Tibial nerve (tissue), 4 donors: ENCODE data around the gene GRAP. TPM values are rescaled to one million over a fixed set of nuclear protein-coding genes. Genes with fewer than 3 reads are reported as not detected.

ENCODE experiments used
- DNase-seq, 2 donors: peaks; one replicate each; pipeline ENCODE4 v3.0.0-alpha.2; 2019; ENCODE audit warnings: low spot score in 2 of 2
- H3K27ac ChIP-seq, 4 donors: fragments of 200-600 bp; sonication (generic) in 3 of 4; one replicate each; pipeline ENCODE4 v1.5.1; 2017 to 2019; ENCODE audit warnings: mild to moderate bottlenecking in 1 of 4
- H3K27me3 ChIP-seq, 2 donors: fragments of 200-600 bp; sonication (generic) in 1 of 2; one replicate each; pipeline versions ENCODE4 v1.5.1 to v1.6.0; 2017 to 2019
- H3K36me3 ChIP-seq, 3 donors: fragments of 200-600 bp; sonication (generic); one replicate each; pipeline ENCODE4 v1.5.1; 2018 to 2019
- H3K4me1 ChIP-seq, 4 donors: fragments of 200-600 bp; sonication (generic) in 3 of 4; one replicate each; pipeline ENCODE4 v1.5.1; 2017 to 2019
- H3K4me3 ChIP-seq, 4 donors: fragments of 200-600 bp; sonication (generic) in 3 of 4; one replicate each; pipeline ENCODE4 v1.5.1; 2017 to 2019; ENCODE audit warnings: mild to moderate bottlenecking in 1 of 4, moderate library complexity in 1 of 4
- H3K9me3 ChIP-seq, 4 donors: fragments of 200-600 bp; sonication (generic) in 3 of 4; one replicate each; pipeline ENCODE4 v1.5.1; 2017 to 2019
- EP300 ChIP-seq, 2 donors: sonication (generic); formaldehyde crosslinking; IDR thresholded peaks; one replicate each; pipeline ENCODE4 v1.6.1; 2017; ENCODE audit warnings: antibody characterized with exemption in 2 of 2, mild to moderate bottlenecking in 1 of 2
- POLR2A ChIP-seq, 2 donors: fragments of 450-650 bp; IDR thresholded peaks; one replicate each; pipeline ENCODE4 v1.6.1; 2017; ENCODE audit warnings: antibody characterized with exemption in 2 of 2, mild to moderate bottlenecking in 2 of 2, moderate library complexity in 2 of 2
- WGBS, 2 donors: methylation state at CpG; one replicate each; pipeline ENCODE4 v1.1.5; 2018; 5-methylcytosine and 5-hydroxymethylcytosine counted together
- total RNA-seq, 4 donors: library from RNA; depleted of rRNA; stranded (reverse); fragments of >200 nt; gene quantifications; one replicate each; pipeline ENCODE4 v1.1.0, GENCODE V29; 2016
- TF ChIP-seq, protein P1 (sequence below), 5 experiments: fragments of 200-600 bp in 3 of 5; fragments of 450-650 bp in 2 of 5; sonication (generic) in 3 of 5; IDR thresholded peaks; one replicate each; pipeline ENCODE4 v1.5.1; 2016 to 2019; ENCODE audit warnings: antibody characterized with exemption in 5 of 5, mild to moderate bottlenecking in 3 of 5, moderate library complexity in 2 of 5

The GRAP gene
- total RNA-seq, 4 donors from 2014 or later = 4.6 to 7.5 (median 5.8) TPM

DNA sequence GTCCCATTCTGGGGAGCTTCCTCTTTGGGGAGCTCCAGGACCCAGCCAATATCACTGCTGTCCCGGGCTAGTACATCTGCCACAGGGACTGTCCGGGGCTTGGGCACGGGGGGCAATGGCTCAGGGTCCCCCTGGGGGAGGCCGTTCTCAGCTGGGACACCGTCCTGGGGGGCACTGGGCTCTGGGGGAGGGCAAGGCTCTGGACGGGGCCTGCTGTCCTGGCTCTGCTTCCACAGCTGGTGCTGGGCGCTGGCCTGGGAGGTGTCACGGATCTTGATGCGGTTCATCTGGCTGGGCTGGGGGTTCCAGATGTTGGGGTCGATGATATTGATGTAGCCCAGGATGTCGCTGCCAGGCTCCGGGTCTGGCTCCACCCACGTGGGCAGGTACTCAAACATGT lies 68.7 kb downstream of the GRAP start:
- no peak for DNase-seq
- H3K27me3 ChIP-seq = no peaks in the 10 kb centered on the region
- no peak overlapping the region for H3K27ac ChIP-seq
- TF ChIP-seq EP300 (IDR thresholded peaks at IDR 0.05) = no peak
- TF ChIP-seq, protein P1, sequence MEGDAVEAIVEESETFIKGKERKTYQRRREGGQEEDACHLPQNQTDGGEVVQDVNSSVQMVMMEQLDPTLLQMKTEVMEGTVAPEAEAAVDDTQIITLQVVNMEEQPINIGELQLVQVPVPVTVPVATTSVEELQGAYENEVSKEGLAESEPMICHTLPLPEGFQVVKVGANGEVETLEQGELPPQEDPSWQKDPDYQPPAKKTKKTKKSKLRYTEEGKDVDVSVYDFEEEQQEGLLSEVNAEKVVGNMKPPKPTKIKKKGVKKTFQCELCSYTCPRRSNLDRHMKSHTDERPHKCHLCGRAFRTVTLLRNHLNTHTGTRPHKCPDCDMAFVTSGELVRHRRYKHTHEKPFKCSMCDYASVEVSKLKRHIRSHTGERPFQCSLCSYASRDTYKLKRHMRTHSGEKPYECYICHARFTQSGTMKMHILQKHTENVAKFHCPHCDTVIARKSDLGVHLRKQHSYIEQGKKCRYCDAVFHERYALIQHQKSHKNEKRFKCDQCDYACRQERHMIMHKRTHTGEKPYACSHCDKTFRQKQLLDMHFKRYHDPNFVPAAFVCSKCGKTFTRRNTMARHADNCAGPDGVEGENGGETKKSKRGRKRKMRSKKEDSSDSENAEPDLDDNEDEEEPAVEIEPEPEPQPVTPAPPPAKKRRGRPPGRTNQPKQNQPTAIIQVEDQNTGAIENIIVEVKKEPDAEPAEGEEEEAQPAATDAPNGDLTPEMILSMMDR (IDR thresholded peaks at IDR 0.05) = no peak
- TF ChIP-seq POLR2A (IDR thresholded peaks at IDR 0.05) = no peak
- H3K4me3 ChIP-seq = no peak overlapping the region
- no peaks in the 10 kb centered on the region for H3K9me3 ChIP-seq
- H3K36me3 ChIP-seq = no peaks in the 10 kb centered on the region
- H3K4me1 ChIP-seq = no peaks in the 10 kb centered on the region
- 94 to 95% methylated on average over 6 to 13 of the region's 13 CpGs for WGBS, 2 donors

- TF ChIP-seq, protein P1 (IDR thresholded peaks at IDR 0.05) = no peak
- TF ChIP-seq POLR2A (IDR thresholded peaks at IDR 0.05) (no peak), EP300 (IDR thresholded peaks at IDR 0.05) (no peak)
- H3K27ac ChIP-seq = no peak overlapping the region
- H3K27me3 ChIP-seq = no peaks in the 10 kb centered on the region
- H3K4me1 ChIP-seq = no peaks in the 10 kb centered on the region
- 81 to 92% methylated on average over 19 of the region's 19 CpGs for WGBS, 2 donors
- no peaks in the 10 kb centered on the region for H3K9me3 ChIP-seq
- H3K36me3 ChIP-seq = no peaks in the 10 kb centered on the region
- H3K4me3 ChIP-seq = no peak overlapping the region
- no peak for DNase-seq
Observed at GRCh38 chr17:18977646-18978045, 69.1 kb downstream of the GRAP start.

- WGBS, 2 donors = 89% methylated on average over 3 to 4 of the region's 4 CpGs
- Histone ChIP-seq H3K27me3 (no peaks in the 10 kb centered on the region), H3K27ac (no peak overlapping the region), H3K36me3 (no peaks in the 10 kb centered on the region), H3K4me1 (no peaks in the 10 kb centered on the region), H3K9me3 (no peaks in the 10 kb centered on the region), H3K4me3 (no peak overlapping the region)
- no peak for TF ChIP-seq EP300 (IDR thresholded peaks at IDR 0.05)
- TF ChIP-seq, protein P1 (IDR thresholded peaks at IDR 0.05) = no peak
- DNase-seq = no peak
Observed at GRCh38 chr17:18977021-18977420, 69.7 kb downstream of the GRAP start.

GRCh38 chr17:18976201-18976600 lies 70.6 kb downstream of the GRAP start:
- no peak overlapping the region for H3K4me3 ChIP-seq
- no peak for DNase-seq
- WGBS, 2 donors = 64 to 91% methylated on average over 4 of the region's 4 CpGs

DNA sequence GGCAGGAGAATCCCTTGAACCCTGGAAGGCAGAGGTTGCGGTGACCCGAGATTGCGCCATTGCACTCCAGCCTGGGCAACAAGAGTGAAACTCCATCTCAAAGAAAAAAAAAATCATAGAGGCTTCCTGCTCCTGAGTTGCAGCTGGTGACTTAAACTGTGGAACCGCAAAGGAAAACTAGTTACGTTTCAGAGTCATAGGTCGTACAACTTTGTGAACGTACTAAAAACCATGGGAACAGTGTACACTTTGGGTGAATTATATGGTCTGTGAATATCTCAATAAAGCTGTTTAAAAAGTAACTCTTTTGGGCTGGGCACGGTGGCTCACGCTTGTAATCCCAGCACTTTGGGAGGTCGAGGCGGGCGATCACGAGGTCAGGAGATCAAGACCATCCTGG lies 71.2 kb downstream of the GRAP start:
- WGBS, 2 donors = 87 to 88% methylated on average over 13 of the region's 13 CpGs
- Histone ChIP-seq H3K27ac (no peak overlapping the region), H3K4me1 (no peaks in the 10 kb centered on the region), H3K9me3 (no peaks in the 10 kb centered on the region), H3K27me3 (no peaks in the 10 kb centered on the region), H3K36me3 (no peaks in the 10 kb centered on the region), H3K4me3 (no peak overlapping the region)
- DNase-seq = no peak
- no peak for TF ChIP-seq POLR2A (IDR thresholded peaks at IDR 0.05)
- TF ChIP-seq EP300 (IDR thresholded peaks at IDR 0.05) = no peak
- TF ChIP-seq, protein P1 (IDR thresholded peaks at IDR 0.05) = no peak

More at GRCh38 chr17:18976201-18976600, 70.6 kb downstream of the GRAP start:
- no peaks in the 10 kb centered on the region for H3K4me1 ChIP-seq
- H3K9me3 ChIP-seq = no peaks in the 10 kb centered on the region
- TF ChIP-seq, protein P1 (IDR thresholded peaks at IDR 0.05) = no peak
- TF ChIP-seq POLR2A (IDR thresholded peaks at IDR 0.05) (no peak), EP300 (IDR thresholded peaks at IDR 0.05) (no peak)
- no peaks in the 10 kb centered on the region for H3K36me3 ChIP-seq
- H3K27me3 ChIP-seq = no peaks in the 10 kb centered on the region
- H3K27ac ChIP-seq = no peak overlapping the region
